Activated naive CD4-positive, alpha-beta T cell treated with anti-CD3 and anti-CD28 coated beads, Interleukin-2, amount 50 U/mL, for 16 hours (primary cell): ENCODE results near the gene CST9L.

Source experiments
- DNase-seq: peaks from one replicate; pipeline ENCODE4 v3.0.0-alpha.2; 2020

CST9L gene

DNA sequence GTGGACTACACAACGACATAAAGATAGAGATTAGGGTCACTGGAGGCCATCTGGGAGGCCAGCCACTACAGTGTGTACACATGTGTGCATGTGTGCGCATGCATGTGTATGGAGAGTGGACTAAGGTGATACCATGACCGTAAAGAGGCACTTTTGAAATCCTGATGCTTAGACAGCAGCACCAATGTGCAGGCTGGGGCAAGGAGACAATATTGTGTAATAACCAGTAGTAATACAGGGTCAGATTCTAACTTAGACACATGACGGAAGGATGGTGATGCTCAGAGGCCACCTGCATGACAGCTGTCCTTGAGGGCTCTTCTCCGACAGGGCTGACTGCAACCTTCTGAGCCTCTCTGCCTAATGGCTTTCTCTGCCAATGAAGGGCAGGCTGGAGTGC, 25.5 kb downstream of the CST9L start:
- no peak for DNase-seq

DNA sequence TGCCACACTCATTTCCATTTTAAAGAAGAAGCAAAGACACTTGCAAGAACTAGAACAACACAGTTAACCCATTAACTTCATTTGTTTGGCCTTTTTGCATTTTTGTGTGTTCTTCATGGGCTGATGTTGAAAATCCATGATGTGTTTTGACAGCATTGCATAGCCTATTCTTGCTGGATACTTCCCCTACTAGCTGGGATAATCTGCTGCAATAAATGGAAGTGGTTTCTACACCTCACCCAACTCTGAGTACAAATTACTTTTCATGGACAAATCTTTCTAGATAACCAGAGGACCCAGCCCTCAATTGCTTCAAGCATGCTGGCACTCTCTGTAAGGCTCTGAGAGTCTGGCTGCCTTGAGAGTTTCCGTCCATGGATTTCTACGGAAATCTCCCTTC, 26.5 kb downstream of the CST9L start:
- no peak for DNase-seq

DNA sequence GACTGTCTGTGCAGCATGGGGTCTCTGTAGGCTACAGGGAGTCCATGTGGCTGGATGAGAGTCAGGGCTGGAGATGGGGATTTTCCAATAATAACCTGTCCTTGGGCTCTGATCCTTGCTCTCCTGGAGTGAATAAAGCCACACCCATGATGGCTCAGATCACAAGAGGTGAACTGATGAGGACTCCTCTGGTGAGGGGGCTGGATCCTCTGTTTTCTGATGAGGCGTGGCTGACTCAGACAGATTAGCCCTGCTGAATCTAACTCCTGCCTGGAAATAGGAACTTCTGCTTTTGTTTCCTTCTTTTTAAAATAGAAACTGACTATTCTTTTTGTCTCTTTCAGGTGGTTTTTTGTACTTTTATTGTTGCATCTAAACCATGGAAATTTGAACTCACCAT, 27.0 kb downstream of the CST9L start:
- no peak for DNase-seq

DNA sequence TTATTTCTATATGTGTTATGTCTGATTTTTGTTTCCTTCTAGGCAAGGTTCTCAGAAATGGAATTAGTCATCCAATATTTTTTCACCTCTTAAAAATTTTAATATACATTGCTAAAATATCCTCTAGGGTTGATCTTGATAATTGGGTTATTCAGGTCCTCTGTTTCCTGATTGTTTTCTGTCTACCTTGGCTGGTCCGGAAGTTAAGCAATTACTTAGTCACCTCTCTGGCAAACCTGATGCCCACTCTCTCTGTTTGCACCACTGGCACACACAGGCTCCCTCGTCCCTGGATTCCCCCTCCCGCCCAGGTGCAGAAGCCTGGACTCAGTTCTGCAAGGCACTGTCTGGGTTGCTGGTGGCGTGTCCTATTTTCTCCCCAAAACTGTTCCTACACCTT, 27.7 kb downstream of the CST9L start:
- DNase-seq = no peak

DNA sequence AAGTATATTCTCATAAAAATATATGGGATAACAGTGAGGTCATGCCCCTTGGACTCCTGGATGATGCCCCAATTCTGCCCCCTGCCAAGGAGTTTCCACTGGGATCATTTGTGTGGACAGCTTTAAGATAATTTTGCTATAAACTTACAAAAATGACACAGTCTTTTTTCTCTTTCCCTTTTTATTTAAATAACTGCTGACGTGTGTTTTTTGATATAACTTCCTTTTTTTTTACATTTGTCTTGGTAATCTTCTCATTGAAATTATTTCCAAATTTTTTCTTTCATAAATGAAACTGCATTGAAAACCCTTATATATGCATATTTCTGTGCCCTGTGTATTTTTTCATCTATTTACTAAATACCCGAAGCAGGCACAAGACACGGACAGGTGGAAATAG, 31.3 kb downstream of the CST9L start:
- DNase-seq = no peak

DNA sequence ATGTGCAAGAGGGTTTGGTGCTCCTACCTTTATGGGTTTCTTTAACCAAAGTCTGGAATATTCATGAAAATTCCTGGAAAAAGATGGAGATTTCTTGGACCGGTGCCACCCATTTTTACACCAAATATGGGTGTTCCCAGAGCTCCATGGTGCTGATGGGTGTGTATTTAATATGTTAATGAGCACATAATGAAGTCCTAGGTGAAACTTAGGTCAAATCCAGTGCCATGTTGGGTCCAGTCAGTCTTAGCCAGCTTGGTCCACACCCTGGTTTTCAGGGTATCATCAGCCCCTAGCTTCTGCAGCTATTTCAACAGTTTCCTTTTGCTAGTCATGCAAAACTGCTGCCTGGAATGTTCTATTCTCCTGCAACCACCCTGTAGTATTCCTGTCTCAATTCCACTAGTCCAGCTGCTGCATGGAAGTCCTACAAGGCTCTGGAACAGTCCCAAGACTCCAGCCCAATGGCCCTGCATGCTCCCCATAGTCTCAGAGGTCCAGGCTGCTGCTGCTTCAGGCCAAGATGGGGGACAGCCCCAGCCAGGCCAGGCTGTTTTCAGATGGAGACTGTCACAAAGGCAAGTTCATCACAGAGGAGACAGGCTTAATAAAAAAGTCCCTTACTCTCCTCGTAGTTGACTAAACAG, 31.8 kb downstream of the CST9L start:
- DNase-seq = no peak

DNA sequence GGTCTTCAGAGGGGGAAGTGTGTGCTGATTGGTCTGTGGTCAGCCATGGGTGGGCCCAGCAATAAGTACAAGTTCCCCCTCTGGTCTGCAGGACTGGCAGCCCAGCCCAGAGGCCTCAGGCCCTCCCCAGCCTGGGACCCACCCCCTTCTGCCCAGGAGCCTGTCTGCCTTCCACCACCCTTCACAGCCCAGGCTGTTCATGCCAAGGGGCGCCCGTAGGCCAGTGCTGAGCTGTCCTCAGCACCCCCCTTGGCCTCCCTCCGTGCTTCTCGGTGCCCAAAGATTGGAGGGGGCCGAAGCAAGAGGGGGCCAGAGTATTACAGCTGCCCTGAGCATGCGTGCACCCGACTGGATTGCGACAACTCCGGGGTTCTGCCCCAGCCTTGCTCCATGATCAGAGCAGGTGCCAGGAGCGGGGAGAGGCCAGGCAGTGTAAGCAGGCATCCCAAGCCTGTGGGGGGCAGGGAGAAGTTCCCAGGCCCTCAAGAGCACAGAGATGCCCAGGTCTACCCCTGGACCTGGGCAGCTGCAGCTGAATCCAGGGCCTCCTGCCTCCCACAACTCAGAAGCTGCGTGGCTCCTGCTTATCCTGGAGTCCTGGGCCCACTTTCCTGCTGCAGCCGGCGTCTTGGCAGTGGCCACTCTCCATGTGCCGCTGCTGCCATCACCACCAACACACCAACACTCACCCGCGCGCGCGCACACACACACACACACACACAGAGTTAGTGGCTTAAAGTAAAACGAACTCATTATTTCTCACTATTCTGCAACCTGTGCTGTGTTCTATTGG, 33.3 kb downstream of the CST9L start:
- no peak for DNase-seq

DNA sequence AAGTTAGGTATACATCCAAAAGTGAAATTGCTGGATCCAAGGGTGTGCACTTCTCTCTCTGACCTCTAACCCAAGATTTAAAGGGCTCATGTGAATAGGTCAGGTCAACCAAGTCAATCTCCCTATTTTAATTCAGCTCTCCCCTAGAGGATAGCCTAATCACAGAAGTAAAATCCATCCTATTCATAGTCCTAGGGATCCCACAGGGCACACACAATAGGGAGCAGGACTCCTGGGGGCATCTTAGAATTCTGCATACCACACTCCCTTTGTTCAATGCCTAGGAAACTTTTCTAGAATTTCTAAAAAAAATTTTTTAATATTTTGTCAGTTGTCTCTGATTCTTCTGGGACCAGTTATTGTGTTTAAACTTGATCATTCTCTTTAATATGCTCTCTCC, 35.1 kb downstream of the CST9L start:
- no peak for DNase-seq

DNA sequence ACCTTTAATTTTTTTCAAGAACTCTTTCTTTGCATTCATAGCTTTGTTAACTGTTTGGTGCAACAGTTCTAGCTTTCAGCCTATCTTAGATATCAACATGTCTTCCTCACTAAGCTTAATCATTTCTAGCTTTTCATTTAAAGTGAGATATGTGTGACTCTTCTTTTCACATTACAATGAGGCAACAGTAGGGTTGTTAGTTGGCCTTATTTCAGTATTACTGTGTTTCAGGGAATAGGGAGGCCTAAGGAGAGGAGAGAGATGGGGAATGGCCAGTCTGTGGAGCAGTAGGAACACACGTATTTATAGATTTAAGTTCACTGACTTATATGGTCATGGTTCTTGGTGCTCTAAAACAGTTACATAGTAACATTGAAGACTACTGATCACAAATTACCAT, 35.8 kb downstream of the CST9L start:
- no peak for DNase-seq

DNA sequence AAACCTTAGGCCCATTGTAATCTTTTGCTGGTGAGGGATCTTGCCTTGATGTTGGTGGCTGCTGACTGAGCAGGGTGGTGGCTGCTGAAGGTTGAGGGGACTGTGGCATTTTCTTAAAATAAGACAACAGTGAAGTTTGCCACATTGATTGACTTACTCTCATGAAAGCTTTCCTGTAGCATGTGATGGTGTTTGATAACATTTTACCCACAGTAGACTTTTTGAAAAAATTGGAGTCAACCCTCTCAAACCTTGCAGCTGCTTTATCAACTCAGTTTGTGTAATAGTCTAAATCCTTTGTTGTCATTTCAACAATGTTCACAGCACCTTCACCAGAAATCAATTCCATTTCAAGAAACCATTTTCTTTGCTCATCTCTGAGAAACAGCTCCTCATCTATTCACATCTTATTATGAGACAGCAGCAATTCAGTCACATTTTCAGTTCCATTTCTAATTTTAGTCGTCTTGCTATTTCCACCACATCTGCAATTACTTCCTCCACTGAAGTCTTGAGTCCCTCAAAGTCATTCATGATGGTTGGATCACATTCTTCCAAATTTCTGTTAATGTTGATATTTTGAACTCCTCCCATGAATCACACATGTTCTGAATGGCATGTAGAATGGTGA, 37.2 kb downstream of the CST9L start:
- no peak for DNase-seq

DNA sequence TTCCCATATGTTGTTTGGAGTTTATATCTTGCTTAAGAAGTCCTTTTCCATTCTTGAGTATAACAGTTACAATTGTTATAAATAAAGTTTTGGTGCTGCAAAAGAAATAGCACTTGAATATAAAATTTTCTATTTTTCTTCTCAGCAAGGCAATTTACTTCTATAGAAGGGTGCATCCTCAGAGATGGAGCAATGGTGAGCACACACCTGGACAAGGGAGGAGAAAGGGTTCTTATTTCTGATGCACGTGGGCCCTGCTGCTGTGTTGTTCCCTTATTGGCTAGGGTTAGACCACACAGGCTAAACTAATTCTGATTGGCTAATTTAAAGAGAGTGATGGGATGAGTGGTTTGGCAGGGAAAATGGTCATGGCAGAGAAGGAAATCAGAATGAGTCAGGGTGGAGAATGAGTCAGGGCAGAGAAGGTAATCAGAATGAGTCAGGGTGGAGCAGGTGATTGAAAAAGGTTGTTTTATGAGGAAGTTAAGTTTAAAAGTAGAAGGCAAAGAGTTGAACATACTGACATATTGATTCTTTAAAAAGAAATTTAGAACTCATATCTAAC, 39.3 kb downstream of the CST9L start:
- DNase-seq = no peak

DNA sequence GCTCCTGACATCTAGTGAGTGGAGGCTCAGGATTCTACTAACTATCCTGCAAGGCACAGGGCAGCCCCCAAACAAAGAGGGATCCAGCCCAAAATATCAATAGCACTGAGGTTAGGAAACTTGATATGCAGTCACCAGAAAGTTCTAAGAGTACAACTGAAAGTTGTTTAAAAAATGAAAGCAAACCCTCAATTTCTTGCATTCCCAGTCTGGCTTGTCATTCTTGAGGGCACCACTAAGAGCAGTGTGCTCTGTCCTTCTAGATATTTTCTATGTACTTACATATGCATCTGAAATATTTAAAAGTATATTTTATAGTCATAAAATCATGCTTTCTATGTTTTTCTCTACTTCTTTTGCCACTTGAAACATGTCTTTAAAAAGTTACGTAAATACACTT, 41.4 kb downstream of the CST9L start:
- DNase-seq = no peak

DNA sequence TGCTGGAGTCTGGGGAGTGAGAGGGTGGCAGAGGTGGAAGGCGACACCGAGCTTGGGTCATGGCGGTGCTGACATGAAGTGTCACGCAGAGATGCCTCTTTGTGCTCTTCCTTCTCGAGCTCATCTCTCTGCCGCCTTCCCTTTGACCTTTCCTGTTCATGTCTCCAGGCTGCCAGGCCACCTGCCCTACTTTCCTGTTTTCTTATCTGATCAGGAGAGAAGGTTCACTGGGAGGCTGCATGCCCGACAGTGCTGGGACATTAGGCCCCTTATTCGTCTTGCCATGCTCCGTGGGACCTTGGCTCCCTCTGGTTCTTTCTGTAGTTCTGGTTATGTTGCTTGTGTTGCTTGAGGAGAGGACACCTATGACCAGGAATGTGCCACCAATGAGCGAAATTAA, 44.1 kb downstream of the CST9L start:
- no peak for DNase-seq

DNA sequence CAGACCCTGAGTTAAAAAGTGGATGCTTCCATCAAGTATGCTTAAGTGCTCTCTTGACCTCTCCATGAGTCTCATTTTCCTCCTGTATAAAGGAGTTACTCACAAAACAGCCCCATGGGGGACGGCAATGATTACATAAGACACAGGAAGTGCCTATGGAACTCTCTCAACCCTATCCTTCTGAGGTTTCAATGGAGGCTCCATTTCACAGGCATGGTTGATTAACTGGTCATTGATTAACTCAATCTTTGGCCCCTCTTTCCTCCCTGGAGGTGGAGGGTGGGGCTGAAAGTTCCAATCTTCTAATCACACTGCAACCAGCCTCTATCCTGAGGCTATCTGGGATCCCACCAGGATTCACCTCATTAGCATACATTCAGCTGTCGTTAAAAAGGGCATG, 48.1 kb downstream of the CST9L start:
- no peak for DNase-seq

DNA sequence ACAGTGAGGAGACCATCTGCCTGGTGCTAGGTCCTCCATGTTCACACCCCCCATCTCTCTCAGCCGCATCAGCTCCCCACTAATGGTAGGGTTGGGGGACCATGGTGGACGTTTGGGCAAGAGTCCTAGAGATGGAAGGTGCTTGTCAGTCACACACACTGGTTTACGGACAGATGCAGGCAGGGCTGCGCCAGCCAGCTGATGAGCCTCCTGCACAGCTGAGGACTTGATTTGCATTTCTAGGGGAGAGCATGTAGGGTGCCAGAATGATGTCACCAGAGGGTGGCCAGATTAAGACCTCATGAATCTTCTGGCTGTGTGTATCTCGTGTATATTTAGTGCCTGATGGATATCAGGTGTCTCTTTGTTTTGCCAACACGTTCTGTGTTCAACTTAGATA, 48.7 kb downstream of the CST9L start:
- no peak for DNase-seq

DNA sequence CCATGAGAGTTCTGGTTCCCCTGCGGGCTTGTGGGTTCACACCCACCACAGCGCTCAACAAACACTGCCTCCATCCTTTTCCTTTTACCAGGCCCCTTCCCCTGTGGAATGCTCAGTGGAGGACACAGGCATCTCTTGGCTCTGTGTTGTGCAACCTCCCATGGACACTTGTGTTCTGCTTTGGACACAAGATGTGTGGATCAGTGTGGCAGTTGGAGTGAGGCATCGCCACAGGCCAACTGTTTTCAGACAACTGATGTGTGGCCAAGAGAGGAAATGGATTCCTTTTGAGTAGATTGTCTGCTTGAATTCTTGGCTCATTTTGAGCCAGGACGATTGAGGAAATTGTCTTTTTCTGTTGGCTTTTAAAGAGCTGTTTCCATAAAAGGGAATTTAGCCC, 50.6 kb downstream of the CST9L start:
- DNase-seq = no peak

DNA sequence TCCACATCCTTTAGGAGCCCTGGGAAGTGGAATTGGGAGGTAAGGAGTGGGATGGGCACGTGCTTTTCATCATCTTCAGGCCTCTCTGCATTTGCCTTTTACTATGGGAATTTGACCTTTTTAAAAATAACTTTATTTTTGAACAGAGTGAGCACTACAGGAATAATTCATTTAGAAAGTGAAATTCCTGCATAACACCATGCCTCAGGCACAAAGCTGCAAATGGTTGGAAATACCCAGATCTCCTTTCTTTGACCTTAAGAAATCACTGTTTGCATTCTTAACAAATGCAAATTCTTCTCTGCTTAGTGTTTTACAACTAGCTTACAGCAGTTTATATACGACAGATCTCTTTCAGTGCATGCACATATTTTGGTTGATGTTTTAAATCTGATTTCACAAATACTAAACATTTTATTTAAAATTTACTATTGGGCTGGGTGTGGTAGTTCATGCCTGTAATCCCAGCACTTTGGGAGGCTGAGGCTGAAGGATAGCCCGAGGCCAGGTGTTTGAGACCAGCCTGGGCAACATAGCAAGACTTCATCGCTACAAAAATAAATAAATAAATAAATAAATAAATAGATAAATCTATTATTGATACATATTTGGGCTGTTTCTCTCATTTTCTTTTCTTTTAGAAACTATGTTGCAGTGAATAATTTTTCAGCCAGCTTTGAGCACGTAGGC, 52.9 kb downstream of the CST9L start:
- no peak for DNase-seq

DNA sequence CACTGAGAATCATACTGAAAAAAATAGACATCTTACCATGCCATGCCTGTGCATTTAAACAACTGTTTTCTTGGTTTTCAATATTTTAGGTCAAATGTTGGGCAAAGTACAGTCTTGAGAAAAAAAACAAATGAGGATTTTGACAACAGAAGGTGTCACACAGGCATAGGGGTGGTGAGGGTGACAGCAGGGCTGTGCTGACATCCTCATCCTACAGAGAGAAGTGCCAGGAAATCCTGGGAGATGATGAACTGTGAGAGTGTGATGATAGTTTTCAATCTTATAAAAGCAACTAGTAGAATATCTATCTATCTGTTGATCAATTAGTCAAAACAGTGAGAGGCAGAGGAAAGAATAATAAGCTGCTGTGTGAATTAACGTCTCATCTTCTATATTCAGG, 53.4 kb downstream of the CST9L start:
- no peak for DNase-seq
